GM12801 (cell line): ENCODE data around the gene MKI67.

Experiments used
- TF ChIP-seq, protein P1 (sequence below): IDR thresholded peaks from one replicate; pipeline ENCODE4 v1.5.1; 2011; ENCODE audit warnings: control low read depth; ENCODE audit not compliant: insufficient read length; ENCODE audit errors: extremely low read depth

The MKI67 gene

DNA sequence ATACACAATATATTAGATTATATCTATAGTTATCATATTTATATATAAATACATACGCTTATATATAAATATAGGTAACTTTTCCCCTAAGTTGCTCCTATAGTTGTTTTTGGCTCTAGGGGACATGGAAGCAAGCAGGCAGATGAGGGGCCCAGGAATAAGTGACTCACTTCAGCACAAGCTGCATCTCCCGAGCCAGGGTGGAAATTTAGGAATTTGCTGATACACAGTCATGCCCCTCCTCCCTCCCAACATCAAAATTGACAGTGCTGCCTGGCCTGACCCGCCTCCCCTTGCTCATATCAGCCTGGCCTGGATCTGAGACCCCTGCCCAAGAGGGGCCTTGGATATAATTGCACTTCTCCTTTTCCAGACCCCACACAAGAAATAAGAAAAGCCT, 33.8 kb downstream of the MKI67 start:
- TF ChIP-seq, protein P1, sequence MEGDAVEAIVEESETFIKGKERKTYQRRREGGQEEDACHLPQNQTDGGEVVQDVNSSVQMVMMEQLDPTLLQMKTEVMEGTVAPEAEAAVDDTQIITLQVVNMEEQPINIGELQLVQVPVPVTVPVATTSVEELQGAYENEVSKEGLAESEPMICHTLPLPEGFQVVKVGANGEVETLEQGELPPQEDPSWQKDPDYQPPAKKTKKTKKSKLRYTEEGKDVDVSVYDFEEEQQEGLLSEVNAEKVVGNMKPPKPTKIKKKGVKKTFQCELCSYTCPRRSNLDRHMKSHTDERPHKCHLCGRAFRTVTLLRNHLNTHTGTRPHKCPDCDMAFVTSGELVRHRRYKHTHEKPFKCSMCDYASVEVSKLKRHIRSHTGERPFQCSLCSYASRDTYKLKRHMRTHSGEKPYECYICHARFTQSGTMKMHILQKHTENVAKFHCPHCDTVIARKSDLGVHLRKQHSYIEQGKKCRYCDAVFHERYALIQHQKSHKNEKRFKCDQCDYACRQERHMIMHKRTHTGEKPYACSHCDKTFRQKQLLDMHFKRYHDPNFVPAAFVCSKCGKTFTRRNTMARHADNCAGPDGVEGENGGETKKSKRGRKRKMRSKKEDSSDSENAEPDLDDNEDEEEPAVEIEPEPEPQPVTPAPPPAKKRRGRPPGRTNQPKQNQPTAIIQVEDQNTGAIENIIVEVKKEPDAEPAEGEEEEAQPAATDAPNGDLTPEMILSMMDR: no peak

DNA sequence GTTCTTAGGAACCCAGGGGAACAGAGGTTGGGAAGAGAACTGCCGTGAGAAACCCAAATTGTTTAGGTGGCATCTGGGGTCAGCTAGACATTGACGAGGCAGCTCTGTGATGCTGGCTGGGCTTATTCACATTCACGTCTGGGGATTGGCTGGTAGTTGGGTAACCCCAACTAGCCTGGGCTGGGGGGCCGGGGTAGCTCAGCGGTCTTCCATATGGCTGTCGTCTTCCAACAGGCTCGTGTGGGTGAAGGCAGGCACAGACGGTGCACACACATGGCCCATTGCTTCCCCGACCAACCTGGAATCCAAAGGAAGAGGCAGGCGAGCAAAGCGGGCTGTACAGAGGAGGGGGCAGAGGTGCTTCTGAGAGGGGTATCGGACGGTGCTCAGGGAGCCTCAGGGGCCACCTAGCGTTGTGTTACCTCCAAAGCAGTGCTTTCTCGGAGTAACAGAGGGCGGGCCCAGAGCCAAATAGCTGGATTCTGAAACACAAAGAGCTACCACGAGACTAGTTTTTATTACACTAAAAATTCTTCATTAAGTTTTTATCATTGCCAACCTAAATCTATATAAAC, 34.5 kb downstream of the MKI67 start:
- TF ChIP-seq, protein P1: no peak

DNA sequence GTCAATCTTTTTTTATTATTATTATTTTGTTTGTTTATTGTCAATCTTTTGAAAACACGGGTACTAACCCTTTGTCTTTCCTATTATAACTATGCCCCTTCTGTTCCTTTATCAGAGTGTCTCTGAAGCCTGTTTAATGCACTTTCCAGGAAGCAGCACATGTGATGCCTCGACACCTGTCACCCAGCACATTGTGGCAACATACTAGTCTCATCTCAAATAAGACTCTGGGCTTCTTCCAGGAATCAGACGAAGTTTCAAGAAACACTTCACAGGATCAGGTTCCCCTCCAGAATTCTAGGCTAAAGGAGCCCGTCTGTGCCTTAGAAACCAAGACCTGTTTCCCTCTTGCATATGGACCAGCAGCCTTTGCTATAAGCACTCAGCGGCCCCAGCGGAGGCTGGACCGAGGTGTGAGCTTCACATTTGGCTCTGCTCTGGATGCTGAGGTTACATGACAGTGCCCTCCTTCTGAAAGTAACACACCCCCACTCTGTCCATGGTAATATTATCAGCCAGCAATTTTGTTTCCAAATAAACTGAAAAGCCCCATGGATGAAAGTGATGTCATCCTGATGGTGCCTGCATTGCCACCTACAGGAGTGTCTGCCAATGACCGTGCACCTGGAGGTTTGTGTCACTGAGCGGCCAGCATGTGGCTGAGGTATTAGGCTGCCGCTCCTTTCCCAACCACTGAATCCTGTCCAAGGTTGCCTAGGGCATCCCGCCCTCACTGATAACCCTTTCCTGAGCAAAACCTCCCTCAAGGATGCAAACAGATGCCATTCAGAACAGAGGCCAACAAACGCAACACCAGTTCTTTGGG, 38.1 kb downstream of the MKI67 start:
- TF ChIP-seq, protein P1: no peak

DNA sequence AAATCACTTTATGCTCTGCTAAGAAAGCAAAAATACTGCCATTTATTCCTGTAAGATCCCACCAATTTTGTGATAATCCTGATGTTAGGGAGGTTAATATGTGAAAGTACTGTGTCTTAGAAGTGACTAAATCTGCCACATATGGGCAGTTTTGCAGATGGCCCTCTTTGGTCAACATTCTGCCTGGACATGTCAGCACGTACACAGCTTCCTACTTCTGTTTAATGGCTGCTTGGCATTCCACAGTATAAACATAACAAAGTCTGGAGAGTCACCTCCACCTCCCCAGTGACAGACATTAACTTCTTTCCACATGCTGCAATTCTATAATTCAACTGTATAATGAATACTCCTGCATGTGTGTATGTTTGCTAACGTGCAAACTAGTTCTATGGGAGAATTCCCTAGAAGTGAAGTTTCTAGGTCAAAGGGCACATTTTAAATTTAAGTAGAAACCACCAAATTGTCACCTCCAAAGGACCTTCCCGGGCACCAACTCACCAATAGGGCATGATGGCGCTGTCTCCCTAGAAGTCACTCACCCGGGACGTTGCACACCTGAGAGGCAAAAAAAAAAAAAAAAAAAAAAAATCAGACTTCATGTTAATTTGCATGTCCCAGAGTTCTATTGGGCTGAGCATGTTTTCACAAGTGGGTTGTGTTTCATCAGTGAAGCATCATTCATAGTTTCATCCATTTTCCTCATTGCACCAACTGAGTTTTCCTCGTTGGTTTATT, 38.9 kb downstream of the MKI67 start:
- TF ChIP-seq, protein P1: no peak

DNA sequence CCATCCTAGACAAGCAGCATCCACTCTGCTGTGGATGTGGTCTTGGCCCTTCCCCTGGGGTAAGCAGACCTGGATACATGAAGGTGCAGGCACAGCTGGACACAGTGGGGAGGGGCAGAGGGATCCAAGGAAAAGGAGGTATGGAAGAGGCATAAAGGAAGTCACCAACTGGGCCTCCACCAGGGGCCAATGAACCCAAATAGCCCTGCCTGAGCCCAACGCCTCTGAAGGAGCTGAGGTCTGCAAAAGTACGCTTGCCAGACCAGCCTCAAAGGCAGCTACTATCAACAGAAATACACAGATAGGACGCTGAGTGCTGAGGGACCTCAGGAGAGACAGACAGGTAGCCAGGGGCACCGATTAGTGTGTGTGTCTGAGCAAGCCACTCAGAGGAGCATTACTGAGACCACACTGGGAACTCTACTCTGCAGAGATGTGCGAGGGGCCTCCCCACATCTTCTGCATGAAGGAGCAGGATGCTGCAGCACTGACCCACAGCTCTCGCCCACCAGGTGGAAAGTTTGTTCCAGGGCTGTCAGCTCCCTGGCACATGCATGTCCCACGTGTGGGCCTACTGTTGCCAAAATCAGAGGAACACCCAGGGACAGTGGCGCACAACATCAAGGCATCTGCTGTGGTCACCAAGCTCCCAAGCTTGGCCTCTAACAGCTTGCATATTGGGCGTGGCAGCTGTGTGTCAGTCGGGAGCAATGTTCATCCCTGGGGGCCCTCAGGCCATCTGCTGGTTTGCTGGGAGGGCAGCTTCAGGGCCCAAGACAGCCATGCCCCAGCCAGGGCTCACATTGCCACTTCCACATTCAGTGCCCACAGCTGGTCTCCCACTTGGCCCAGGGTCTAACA, 40.0 kb downstream of the MKI67 start:
- TF ChIP-seq, protein P1: no peak

DNA sequence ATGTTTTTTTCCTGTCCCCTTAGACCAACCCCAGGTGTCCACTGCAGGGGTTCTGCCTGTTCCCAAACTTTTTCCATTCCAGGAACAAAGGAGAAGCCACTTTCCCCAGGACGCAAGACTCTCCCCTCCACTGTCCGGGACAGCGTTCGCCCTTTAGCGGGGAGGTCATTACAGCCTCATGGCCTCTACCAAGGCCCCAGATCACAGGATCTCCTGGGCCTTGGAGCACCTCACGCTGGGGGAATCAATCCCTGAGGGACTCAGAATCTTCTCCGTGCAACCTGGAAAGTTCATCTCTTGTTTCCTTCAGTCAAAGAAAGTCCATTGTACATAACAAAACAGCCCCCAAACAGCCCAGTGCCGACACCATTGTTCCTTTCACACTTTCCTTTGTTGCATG, 41.2 kb downstream of the MKI67 start:
- TF ChIP-seq, protein P1: no peak
